Peyer's patch (tissue), 4 donors: ENCODE results near the gene ZBTB7C.

Source experiments
- POLR2A ChIP-seq, 2 donors: fragments of 450-650 bp; IDR thresholded peaks; one replicate each; pipeline ENCODE4 v1.5.1; 2017; ENCODE audit warnings: antibody characterized with exemption in 2 of 2, mild to moderate bottlenecking in 2 of 2, moderate library complexity in 2 of 2
- TF ChIP-seq, protein P1 (sequence below), 6 experiments: fragments of 450-650 bp in 4 of 6; fragments of 200-600 bp in 2 of 6; sonication (generic) in 1 of 6; IDR thresholded peaks; one replicate each; pipeline ENCODE4 v1.5.1; 2017 to 2019; ENCODE audit warnings: antibody characterized with exemption in 6 of 6, mild to moderate bottlenecking in 3 of 6, moderate library complexity in 1 of 6

DNA sequence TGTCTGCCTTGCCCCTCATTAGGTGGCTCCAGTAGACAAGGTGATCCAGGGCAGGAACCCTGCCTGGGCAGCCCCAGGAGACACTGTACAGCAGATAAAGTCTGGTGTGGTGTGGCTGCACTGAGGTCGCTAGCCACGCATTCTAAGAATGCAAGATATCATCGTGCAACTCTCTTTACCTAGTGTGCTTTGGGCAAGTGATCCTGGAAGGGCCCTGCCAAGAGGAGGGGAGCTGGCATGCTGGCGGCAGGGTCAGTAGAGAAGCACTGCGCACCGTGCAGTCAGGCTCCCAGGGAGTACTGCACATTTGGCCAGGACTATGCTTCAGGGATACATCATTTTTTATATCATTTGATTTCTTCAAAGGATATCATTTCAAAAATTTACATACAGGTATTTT, 283.5 kb downstream of the ZBTB7C start:
- TF ChIP-seq, protein P1, sequence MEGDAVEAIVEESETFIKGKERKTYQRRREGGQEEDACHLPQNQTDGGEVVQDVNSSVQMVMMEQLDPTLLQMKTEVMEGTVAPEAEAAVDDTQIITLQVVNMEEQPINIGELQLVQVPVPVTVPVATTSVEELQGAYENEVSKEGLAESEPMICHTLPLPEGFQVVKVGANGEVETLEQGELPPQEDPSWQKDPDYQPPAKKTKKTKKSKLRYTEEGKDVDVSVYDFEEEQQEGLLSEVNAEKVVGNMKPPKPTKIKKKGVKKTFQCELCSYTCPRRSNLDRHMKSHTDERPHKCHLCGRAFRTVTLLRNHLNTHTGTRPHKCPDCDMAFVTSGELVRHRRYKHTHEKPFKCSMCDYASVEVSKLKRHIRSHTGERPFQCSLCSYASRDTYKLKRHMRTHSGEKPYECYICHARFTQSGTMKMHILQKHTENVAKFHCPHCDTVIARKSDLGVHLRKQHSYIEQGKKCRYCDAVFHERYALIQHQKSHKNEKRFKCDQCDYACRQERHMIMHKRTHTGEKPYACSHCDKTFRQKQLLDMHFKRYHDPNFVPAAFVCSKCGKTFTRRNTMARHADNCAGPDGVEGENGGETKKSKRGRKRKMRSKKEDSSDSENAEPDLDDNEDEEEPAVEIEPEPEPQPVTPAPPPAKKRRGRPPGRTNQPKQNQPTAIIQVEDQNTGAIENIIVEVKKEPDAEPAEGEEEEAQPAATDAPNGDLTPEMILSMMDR (IDR thresholded peaks at IDR 0.05), result no peak
- no peak for TF ChIP-seq POLR2A (IDR thresholded peaks at IDR 0.05)
